ENCODE measurements around the gene ZBED6.

DNA sequence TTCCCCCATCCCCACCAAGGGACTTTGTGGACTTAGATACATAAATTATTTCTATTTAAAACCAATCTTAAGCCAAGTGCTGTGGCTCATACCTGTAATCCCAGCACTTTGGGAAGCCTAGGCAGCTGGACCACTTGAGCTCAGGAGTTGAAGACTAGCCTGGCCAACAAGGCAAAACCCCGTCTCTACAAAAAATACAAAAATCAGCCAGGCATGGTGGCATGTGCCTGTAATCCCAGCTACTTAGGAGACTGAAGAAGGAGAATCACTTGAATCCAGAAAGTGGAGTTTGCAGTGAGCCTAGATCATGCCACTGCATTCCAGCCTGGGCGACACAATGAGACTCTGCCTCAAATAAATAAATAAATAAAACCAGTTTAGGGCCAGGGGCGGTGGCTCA, 34.9 kb upstream of the ZBED6 start:
- TF ChIP-seq POLR2A (IDR thresholded peaks at IDR 0.05): no peak
- TF ChIP-seq POLR2AphosphoS5 (IDR thresholded peaks at IDR 0.05): no peak

Data from spleen (tissue), 3 donors.